ENCODE results near the gene OXNAD1. TPM values are rescaled to one million over a fixed set of nuclear protein-coding genes. Genes with fewer than 3 reads are reported as not detected.

The OXNAD1 gene
- total RNA-seq, 4 donors from 2014 or later, result 8.0 to 17.2 (median 15.4) TPM

GRCh38 chr3:16347548-16347947 is 82.5 kb downstream of the OXNAD1 start:
- no peak for TF ChIP-seq CTCF (IDR thresholded peaks at IDR 0.05)
- no peak for TF ChIP-seq POLR2A (IDR thresholded peaks at IDR 0.05)
- H3K4me1 ChIP-seq, result peaks cover 0 to 10% (median 0%) of the 10 kb centered on the region in 3 donors
- 80 to 94% methylated on average over 2 to 4 of the region's 4 CpGs for WGBS, 2 donors
- no peak overlapping the region for H3K27ac ChIP-seq
- H3K27me3 ChIP-seq, result no peaks in the 10 kb centered on the region
- intact Hi-C loops (cut with DNase I), result no loop called here
- no peaks in the 10 kb centered on the region for H3K9me3 ChIP-seq
- no peak for DNase-seq
- peaks cover 0 to 20% (median 3%) of the 10 kb centered on the region in 3 donors for H3K36me3 ChIP-seq
- no peak overlapping the region for H3K4me3 ChIP-seq

GRCh38 chr3:16349986-16350596 is 85.1 kb downstream of the OXNAD1 start:
- 33% methylated on average over 2 of the region's 2 CpGs for WGBS, 2 donors
- Histone ChIP-seq H3K9me3 (no peaks in the 10 kb centered on the region), H3K27me3 (no peaks in the 10 kb centered on the region), H3K4me1 (peaks cover 0 to 10% (median 0%) of the 10 kb centered on the region in 3 donors), H3K4me3 (no peak overlapping the region), H3K36me3 (peaks cover 0 to 20% (median 3%) of the 10 kb centered on the region in 3 donors), H3K27ac (peak overlapping the region in 1 of 4 donors; percentile 42)
- intact Hi-C loops (cut with DNase I), result no loop called here
- no peak for DNase-seq
- no peak for TF ChIP-seq CTCF (IDR thresholded peaks at IDR 0.05)
- TF ChIP-seq POLR2A (IDR thresholded peaks at IDR 0.05), result no peak

- intact Hi-C loops (cut with DNase I), result no loop called here
- no peak for DNase-seq
- TF ChIP-seq CTCF (IDR thresholded peaks at IDR 0.05), result no peak
- TF ChIP-seq POLR2A (IDR thresholded peaks at IDR 0.05), result no peak
- Histone ChIP-seq H3K4me1 (peaks cover 0 to 10% (median 0%) of the 10 kb centered on the region in 3 donors), H3K9me3 (no peaks in the 10 kb centered on the region), H3K36me3 (peaks cover 0 to 14% (median 3%) of the 10 kb centered on the region in 3 donors), H3K27ac (peak overlapping the region in 1 of 4 donors; percentile 42), H3K27me3 (no peaks in the 10 kb centered on the region), H3K4me3 (no peak overlapping the region)
- WGBS, 2 donors, result 80 to 93% methylated on average over 5 of the region's 5 CpGs
These were observed 85.7 kb downstream of the OXNAD1 start for GRCh38 chr3:16350597-16351318.

- H3K9me3 ChIP-seq, result no peaks in the 10 kb centered on the region
- H3K27ac ChIP-seq, result no peak overlapping the region
- peaks cover 0 to 14% (median 3%) of the 10 kb centered on the region in 3 donors for H3K36me3 ChIP-seq
- no peaks in the 10 kb centered on the region for H3K27me3 ChIP-seq
- intact Hi-C loops (cut with DNase I), result no loop called here
- 77 to 82% methylated on average over 2 of the region's 2 CpGs for WGBS, 2 donors
- TF ChIP-seq POLR2A (IDR thresholded peaks at IDR 0.05) (no peak), CTCF (IDR thresholded peaks at IDR 0.05) (no peak)
- H3K4me1 ChIP-seq, result peaks cover 0 to 10% (median 0%) of the 10 kb centered on the region in 3 donors
- DNase-seq, result no peak
- H3K4me3 ChIP-seq, result no peak overlapping the region
These were observed 87.4 kb downstream of the OXNAD1 start for GRCh38 chr3:16352428-16352827.

GRCh38 chr3:16354291-16354690 is 89.3 kb downstream of the OXNAD1 start:
- TF ChIP-seq POLR2A (IDR thresholded peaks at IDR 0.05), result no peak
- TF ChIP-seq CTCF (IDR thresholded peaks at IDR 0.05), result no peak
- H3K4me1 ChIP-seq, result peaks cover 0 to 10% (median 0%) of the 10 kb centered on the region in 3 donors
- DNase-seq, result no peak
- H3K36me3 ChIP-seq, result peaks cover 0 to 9% (median 0%) of the 10 kb centered on the region in 3 donors
- no peak overlapping the region for H3K27ac ChIP-seq
- H3K27me3 ChIP-seq, result no peaks in the 10 kb centered on the region
- intact Hi-C loops (cut with DNase I), result no loop called here
- no peaks in the 10 kb centered on the region for H3K9me3 ChIP-seq
- 88 to 93% methylated on average over 3 of the region's 3 CpGs for WGBS, 2 donors
- H3K4me3 ChIP-seq, result no peak overlapping the region

Measured in esophagus squamous epithelium (tissue), 5 donors.